GM13976 (cell line): Measurements from ENCODE around the gene MAD1L1.
A peak's percentile ranks its signal among the peaks of the same experiment; 100 is the strongest.

Experiments
- DNase-seq: peaks from one replicate; pipeline ENCODE4 v3.0.0; 2012; ENCODE audit warnings: low spot score
- CTCF ChIP-seq: IDR thresholded peaks from 2 replicates; pipeline ENCODE4 v1.5.1; 2012; ENCODE audit warnings: borderline replicate concordance, mild to moderate bottlenecking; ENCODE audit not compliant: insufficient read depth; ENCODE audit errors: extremely low read depth, missing control alignments, control extremely low read depth
- in situ Hi-C: fragments of 300-500 bp; cut with MboI; formaldehyde crosslinking; loops from one replicate; pipeline ENCODE4 v1.12.0; 2022; ENCODE audit warnings: low sequenced_read_pairs, mixed read lengths, inconsistent platforms; ENCODE audit not compliant: unreplicated experiment

The MAD1L1 gene

GRCh38 chr7:2244404-2244995 lies 11.8 kb upstream of the MAD1L1 start:
- DNase-seq: no peak
- in situ Hi-C loops: no loop called here
- no peak for TF ChIP-seq CTCF

- no peak for TF ChIP-seq CTCF
- no peak for DNase-seq
- in situ Hi-C loops: no loop called here
Measured at GRCh38 chr7:2243458-2243857, 10.7 kb upstream of the MAD1L1 start.

- no peak for TF ChIP-seq CTCF
- no peak for DNase-seq
- in situ Hi-C loops: no loop called here
Measured at GRCh38 chr7:2242541-2243429, 10.0 kb upstream of the MAD1L1 start.

- TF ChIP-seq CTCF: no peak
- in situ Hi-C loops: no loop called here
- DNase-seq: peak; percentile 93
Measured at GRCh38 chr7:2241580-2242540, 9.1 kb upstream of the MAD1L1 start, which contains the start of the genes MRM2 and NUDT1. MRM2 (minus strand) TSS chr7:2242205; CDS start chr7:2242169, 36 bp downstream. NUDT1 (plus strand) TSS chr7:2242226; CDS start chr7:2244575, 2,349 bp downstream.

- in situ Hi-C loops: loop anchor here (10.0 kb wide), 1 partner anchor 106 kb away; no protein-coding TSS in a partner anchor
- DNase-seq: no peak
- no peak for TF ChIP-seq CTCF
Measured at GRCh38 chr7:2239242-2239641, 6.5 kb upstream of the MAD1L1 start.

- DNase-seq: peak; percentile 89
- in situ Hi-C loops: loop anchor here (10.0 kb wide), 1 partner anchor 108 kb away; no protein-coding TSS in a partner anchor
- no peak for TF ChIP-seq CTCF
Measured at GRCh38 chr7:2237109-2237602, 4.4 kb upstream of the MAD1L1 start.
